Stimulated activated CD4-positive, alpha-beta T cell treated with anti-CD3 and anti-CD28 coated beads, Interleukin-4, amount 100 ng/mL, for 48 hours (primary cell): ENCODE results near the gene ADAMTS12.
"Not testable (repeated sequence)": the region's sequence is repeated elsewhere in the genome, so short reads cannot be mapped to it uniquely, and the experiment has no call there.

ENCODE experiments used
- DNase-seq, 2 donors: peaks; one replicate each; pipeline ENCODE4 v3.0.0-alpha.2; 2020; ENCODE audit warnings: low read depth in 2 of 2

The ADAMTS12 gene

GRCh38 chr5:33530183-33531036, 361.4 kb downstream of the ADAMTS12 start:
- no peak for DNase-seq

GRCh38 chr5:33527696-33528095, 364.1 kb downstream of the ADAMTS12 start:
- no peak for DNase-seq

- no peak for DNase-seq
Measured at GRCh38 chr5:33526755-33527154, 365.0 kb downstream of the ADAMTS12 start.

DNA sequence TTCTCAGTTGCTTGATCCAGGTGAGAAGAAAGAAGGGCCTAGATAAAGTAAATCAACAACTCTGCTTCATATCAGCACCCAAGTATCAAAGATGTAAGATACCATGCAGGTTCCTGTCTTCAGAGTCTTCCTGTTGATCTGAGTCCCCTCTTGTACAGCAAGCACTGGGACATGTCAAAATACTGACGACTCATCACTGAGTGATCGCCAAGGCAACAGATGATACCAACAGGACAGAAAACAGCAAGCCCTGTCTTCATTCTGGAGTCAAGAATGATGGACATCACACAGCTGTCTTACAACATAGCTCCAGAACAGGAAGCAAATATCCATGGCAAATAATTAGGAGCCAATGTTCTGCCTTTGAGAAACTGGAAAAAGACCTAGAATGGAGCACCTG, 367.3 kb downstream of the ADAMTS12 start:
- DNase-seq, result no peak

GRCh38 chr5:33523208-33523771, 368.5 kb downstream of the ADAMTS12 start:
- DNase-seq, result no peak

DNA sequence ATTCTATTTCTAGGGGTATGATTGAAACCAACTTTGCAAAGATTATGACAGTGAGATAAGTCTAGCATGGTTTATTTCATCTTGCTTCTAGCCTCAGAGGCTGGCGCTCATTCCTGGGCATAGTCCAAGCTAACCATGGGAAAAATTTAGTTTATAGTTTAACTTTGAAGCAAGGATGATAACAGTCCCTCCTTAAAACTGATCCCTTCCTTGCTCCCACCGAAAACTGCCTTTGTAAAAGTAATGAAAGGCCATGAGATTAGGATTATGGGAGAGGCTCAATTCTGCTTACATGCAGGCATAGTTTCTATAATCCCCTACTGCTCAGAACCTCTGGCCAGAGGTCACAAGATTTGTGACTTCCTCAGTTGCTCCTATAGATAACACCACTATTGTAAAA, 375.4 kb downstream of the ADAMTS12 start:
- DNase-seq, result no peak

DNA sequence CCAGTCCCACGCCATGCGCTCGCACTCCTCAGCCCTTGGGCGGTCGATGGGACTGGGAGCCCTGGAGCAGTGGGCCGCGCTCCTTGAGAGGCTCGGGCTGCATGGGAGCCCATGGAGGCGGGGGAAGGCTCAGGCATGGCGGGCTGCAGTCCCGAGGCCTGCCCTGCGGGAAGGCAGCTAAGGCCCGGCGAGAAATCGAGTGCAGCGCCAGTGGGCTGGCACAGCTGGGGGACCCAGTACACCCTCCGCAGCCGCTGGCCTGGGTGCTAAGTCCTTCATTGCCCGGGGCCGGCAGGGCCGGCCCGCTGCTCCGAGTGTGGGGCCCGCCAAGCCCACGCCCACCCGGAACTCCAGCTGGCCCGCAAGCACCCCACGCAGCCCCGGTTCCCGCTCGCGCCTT, 376.4 kb downstream of the ADAMTS12 start:
- not testable (repeated sequence) for DNase-seq

DNA sequence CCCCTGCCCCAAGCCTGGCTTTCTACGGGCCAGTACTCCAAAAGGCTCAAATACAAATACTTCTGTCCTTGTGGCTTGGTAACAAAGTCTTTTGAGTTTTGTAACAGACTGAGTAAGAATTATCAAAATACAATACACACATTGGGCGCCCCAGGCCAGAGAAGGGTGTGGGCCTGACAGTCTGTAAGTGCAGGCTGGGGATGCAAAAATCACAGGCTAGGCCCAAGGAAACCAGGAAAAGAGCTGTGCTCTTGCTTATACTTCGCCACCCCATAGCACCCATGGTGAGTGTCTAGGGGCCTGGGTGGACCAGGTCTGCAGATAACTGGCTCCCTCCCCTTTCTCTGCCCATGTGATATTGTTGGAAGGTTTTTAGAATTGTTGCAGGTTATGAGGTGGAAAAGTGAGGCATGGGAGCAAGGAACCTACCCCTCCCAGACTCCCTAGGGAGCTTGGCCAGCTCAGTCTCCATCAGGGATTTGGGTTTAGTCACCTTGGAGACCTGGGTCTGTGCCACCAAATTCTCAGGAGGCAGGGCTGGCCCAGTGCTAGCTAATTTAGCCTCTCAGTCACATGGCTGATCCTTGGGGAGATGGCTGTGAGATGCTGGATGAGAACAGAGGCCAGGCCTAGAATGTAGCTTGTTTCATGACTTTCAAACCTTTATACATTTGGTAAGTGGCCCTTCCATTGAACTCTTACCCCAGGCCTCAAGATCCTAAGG, 378.2 kb downstream of the ADAMTS12 start:
- DNase-seq, result no peak

DNA sequence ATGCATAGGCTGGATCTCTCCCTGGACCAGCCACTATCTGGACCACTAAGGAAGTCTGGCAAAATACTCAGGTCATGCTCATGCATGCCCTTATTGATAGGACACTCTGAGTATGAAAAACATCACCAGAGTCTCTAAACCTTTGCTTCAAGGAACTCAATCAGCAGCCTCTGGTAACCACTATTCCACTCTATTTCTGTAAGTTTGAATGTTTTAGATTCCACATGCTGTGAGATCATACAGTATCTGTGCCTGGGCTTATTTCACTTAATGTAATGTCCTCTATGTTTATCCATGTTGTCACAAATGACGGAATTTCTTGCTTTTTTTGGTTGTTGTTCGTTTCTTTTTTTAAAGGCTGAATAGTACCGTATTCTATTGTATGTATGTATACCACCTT, 382.8 kb downstream of the ADAMTS12 start:
- no peak for DNase-seq

- no peak for DNase-seq
Measured at GRCh38 chr5:33507426-33507825, 384.4 kb downstream of the ADAMTS12 start.

GRCh38 chr5:33504570-33504969, 387.2 kb downstream of the ADAMTS12 start:
- no peak for DNase-seq

- no peak for DNase-seq
Measured at GRCh38 chr5:33501899-33502298, 389.9 kb downstream of the ADAMTS12 start.

DNA sequence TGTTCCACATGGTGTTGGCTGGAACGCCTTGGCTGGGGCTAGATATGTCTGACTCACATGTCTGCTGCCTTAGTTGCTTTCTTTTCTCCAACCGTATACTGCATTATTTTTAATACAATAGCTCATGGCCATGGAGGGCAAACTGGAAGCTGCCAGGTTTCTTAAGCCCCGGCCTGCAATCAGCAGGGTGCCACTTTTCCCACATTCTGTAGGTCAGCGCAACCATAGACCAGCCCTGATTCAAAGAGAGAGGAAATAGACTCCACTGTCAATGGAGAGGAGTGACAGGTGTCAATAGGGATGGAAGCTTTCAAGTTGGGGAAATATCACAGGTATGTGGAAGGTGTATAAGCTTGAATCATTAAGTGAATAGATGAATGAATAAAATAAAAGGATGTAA, 390.5 kb downstream of the ADAMTS12 start:
- DNase-seq, result no peak

DNA sequence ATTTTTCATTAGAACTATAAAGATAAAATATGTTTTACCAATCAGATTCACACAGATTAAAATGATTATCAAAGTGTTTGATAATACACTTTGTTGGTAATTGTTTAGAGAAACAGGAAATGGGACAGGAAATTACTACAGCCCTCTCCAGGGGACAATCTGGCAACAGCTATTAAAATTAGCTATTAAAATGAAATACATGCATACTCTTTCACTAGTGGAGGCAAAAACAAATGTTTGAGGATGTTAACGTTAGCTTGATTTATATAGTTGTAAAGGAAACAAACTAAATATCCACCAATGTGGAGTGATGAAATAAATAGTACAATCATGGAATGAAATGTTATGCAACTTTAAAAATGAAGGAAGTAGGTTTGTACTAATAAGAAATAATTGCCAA, 397.3 kb downstream of the ADAMTS12 start:
- no peak for DNase-seq

- no peak for DNase-seq
Measured at GRCh38 chr5:33491941-33492340, 399.8 kb downstream of the ADAMTS12 start.

DNA sequence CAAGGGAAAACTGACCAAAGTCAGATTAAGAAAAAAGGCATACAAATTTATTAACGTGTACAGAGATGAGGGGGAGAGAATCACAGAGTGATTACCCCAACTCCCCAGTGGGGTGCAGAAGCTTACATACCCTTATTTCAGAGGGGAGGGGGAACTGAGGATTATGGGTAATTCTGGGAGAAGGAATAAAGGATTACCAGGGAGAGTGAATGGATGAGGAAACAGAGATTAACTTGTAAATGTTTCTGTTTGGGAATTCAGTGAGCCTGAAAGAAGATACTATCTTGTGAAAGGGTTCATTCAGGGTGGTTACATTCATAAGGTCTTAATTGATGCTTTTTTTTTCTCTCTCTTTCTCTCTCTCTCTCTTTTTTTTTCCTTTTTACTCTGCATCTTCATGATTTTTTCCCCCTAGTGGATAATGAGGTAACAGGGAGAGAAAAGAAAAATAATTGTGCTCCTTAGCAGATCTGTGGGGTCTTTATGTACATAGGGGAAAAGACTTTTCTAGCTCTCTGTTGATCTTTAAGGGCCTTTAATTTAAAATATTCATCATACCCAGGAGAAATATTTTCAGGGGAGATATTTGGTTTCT, 401.6 kb downstream of the ADAMTS12 start:
- no peak for DNase-seq

DNA sequence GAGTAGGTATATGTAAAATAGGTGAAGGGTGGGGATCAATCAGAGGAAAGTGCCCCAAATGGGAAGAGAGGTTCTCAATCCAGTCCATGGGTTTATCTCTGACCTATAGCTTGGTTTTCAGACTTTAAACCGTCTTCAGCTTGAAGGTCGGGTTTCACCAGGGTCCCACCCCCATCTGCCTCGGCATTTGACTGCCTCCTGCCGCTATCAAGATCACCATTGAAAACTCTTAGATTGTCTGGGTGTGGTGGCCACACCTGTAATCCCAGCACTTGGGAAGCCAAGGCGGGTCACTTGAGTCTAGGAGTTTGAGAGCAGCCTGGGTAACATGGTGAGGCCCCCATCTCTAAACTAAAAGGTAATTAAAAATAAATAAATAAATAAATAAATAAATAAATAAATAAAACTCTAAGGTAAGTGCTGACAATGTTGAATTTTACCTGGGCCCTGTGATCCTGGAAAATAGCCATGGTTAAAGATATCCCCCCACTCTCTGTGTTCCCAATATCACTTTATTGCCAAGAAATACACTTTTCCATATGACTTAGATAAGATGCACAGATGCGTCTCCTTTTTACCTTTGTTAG, 402.2 kb downstream of the ADAMTS12 start:
- DNase-seq, result no peak

GRCh38 chr5:33488558-33489355, 403.0 kb downstream of the ADAMTS12 start:
- DNase-seq, result no peak

GRCh38 chr5:33487236-33487635, 404.6 kb downstream of the ADAMTS12 start:
- DNase-seq, result no peak

DNA sequence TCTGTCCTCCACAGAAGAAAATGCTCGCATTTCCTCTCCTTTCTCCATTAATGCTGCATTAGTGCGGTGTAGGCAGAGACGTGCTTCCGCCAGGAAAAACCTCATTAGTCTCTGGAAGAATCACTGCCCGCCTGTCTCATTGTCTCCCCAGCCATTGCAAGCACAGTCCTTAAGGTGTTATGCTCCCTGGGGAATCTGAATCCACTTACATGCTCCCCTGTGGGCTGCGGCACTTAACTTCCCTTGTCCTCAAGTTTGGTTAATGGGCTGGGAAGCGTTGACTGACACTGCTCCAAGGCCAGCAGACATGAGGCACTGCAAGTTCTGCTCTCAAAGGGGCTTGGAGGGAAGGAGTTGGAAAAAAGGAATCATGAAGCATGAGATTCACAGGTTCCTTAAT, 409.5 kb downstream of the ADAMTS12 start:
- DNase-seq, result no peak

DNA sequence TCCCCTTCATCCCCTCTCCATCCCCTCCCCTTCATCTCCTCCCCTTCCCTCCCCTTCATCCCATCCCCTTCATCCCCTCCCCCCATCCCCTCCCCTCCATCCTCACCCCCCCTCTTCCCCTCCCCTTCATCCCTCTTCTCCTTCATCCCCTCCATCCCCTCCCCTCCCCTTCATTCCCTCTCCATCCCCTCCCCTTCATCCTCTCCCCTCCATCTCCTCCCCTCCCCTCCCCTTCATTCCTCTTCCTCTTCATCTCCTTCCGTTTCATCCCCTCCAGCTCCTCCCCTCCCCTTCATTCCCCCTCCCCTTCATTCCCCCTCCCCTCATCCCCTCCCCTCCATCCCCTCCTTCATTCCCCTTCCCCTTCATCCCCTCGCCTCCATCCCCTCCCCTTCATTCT, 410.9 kb downstream of the ADAMTS12 start:
- no peak for DNase-seq
